ENCODE measurements around the gene CCL24. TPM values are rescaled to one million over a fixed set of nuclear protein-coding genes. Genes with fewer than 3 reads are reported as not detected.

Gene CCL24
- polyA plus RNA-seq, 1 donor (not counting 4 experiments of a cell fraction or from before 2014, with no cell fraction given): not detected

DNA sequence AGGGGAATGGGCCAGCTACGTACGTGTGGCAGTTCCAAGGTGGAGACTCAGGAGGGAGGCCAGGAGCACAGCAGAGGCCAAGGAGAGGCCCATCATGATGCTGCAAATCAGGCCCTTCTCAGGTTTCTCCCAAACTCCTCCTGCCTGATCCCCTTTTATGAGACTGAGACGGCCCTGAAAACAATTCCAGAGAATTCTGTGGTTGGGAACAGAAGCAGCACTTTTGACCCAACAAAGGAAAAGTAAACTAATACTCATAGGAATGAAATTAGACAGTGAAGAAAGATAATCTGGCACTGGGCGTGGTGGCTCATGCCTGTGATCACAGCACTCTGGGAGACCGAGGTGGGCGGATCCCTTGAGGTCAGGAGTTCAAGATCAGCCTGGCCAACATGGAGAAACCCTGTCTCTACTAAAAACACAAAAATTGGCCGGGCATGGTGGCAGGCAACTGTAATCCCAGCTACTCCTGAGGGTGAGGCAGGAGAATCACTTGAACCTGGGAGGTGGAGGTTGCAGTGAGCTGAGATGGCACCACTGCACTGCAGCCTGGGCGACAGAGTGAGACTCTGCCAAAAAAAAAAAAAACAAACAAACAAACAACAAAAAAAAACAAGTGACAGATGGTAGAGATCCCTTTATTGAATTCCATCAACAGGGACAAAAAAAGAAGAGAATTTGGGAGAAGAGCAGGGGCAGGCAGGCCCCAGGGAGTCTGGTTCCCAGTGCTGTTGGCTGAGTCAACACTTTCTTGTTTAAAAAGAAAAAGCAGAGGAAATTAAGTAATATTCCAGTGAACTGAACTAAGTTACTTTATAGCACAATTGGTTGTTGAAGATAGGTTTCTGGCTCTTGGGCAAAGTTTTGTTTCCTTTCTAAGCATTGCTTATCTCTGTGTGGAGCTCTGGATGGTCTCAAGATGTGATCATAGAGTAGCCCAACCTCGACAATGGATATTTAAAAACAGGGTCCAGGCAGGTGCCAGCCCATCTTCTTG is 41.2 kb downstream of the CCL24 start, which contains the start of gene CCL26:
Gene CCL26 (minus strand): TSS at position 131 of the 997 bp plus-strand sequence. CDS start 35 bp downstream, at position 96.
- dilution Hi-C loops (cut with MboI; ENCODE audit: extremely low pct_ligation_motif_present, low sequenced_read_pairs): no loop called here
- Histone ChIP-seq H3K4me1 (ENCODE audit: control insufficient read depth, extremely low read depth, insufficient read depth, low read length) (peaks cover 12% of the 10 kb centered on the region), H4K20me1 (ENCODE audit: control insufficient read depth, extremely low read depth, insufficient read depth, low read length) (no peaks in the 10 kb centered on the region), H3K9ac (ENCODE audit: control insufficient read depth, extremely low read depth, insufficient read depth, low read length) (no peak within 1 kb of the TSS), H3K9me1 (ENCODE audit: control insufficient read depth, extremely low read depth, insufficient read depth, low read length) (no peaks in the 10 kb centered on the region), H3K27me3 (ENCODE audit: control insufficient read depth, extremely low read depth, insufficient read depth, low read length) (no peaks in the 10 kb centered on the region), H3K36me3 (ENCODE audit: control insufficient read depth in 2 of 2, extremely low read depth in 1 of 2, insufficient read depth in 2 of 2, low read length in 2 of 2) (no peaks in the 10 kb centered on the region), H3K4me2 (ENCODE audit: control insufficient read depth, extremely low read depth, insufficient read depth, low read depth, low read length) (no peak within 1 kb of the TSS), H3K27ac (ENCODE audit: control insufficient read depth, insufficient read depth, low read length) (no peak within 1 kb of the TSS), H3K4me3 (ENCODE audit: control insufficient read depth in 2 of 3, extremely low read depth in 1 of 3, insufficient read depth in 2 of 3, low read depth in 1 of 3, low read length in 3 of 3) (no peak within 1 kb of the TSS), H3K9me3 (ENCODE audit: control insufficient read depth, low read depth, low read length) (no peaks in the 10 kb centered on the region), H3K79me2 (ENCODE audit: control insufficient read depth, insufficient read depth, low read length) (no peaks in the 10 kb centered on the region), H2AFZ (ENCODE audit: control insufficient read depth, low read length) (no peak within 1 kb of the TSS)
- no peak for FAIRE-seq
- TF ChIP-seq, protein P1, sequence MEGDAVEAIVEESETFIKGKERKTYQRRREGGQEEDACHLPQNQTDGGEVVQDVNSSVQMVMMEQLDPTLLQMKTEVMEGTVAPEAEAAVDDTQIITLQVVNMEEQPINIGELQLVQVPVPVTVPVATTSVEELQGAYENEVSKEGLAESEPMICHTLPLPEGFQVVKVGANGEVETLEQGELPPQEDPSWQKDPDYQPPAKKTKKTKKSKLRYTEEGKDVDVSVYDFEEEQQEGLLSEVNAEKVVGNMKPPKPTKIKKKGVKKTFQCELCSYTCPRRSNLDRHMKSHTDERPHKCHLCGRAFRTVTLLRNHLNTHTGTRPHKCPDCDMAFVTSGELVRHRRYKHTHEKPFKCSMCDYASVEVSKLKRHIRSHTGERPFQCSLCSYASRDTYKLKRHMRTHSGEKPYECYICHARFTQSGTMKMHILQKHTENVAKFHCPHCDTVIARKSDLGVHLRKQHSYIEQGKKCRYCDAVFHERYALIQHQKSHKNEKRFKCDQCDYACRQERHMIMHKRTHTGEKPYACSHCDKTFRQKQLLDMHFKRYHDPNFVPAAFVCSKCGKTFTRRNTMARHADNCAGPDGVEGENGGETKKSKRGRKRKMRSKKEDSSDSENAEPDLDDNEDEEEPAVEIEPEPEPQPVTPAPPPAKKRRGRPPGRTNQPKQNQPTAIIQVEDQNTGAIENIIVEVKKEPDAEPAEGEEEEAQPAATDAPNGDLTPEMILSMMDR (optimal IDR thresholded peaks at IDR 0.05 in 1 of 3, IDR thresholded peaks at IDR 0.05 in 1 of 3, conservative IDR thresholded peaks at IDR 0.05 in 1 of 3; ENCODE audit: extremely low read depth in 1 of 3, insufficient read depth in 2 of 3, low read length in 3 of 3): no peak
- no peak for TF ChIP-seq EZH2 (IDR thresholded peaks at IDR 0.05; ENCODE audit: low read length)
- DNase-seq (ENCODE audit: low read depth, low spot score): no peak

DNA sequence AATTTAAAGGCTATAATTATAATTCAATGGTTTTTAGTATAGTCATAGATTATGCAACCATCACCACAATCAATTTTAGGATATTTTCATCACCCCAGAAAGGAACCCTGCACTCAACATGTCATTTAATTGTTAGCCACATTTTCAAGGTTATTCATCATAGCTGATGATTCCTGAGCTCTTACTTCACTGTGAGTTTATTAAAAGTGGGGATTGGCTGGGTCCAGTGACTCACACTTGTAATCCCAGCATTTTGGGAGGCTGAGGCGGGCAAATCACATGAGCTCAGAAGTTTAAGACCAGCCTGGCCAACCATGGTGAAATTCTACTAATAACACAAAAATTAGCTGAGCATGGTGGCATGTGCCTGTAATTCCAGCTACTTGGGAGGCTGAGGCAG is 42.4 kb downstream of the CCL24 start:
- no peak overlapping the region for H3K4me2 ChIP-seq (ENCODE audit: control insufficient read depth, extremely low read depth, insufficient read depth, low read depth, low read length)
- H3K4me1 ChIP-seq (ENCODE audit: control insufficient read depth, extremely low read depth, insufficient read depth, low read length): peaks cover 12% of the 10 kb centered on the region
- no peaks in the 10 kb centered on the region for H4K20me1 ChIP-seq (ENCODE audit: control insufficient read depth, extremely low read depth, insufficient read depth, low read length)
- H3K36me3 ChIP-seq (ENCODE audit: control insufficient read depth in 2 of 2, extremely low read depth in 1 of 2, insufficient read depth in 2 of 2, low read length in 2 of 2): no peaks in the 10 kb centered on the region
- dilution Hi-C loops (cut with MboI; ENCODE audit: extremely low pct_ligation_motif_present, low sequenced_read_pairs): no loop called here
- H3K27ac ChIP-seq (ENCODE audit: control insufficient read depth, insufficient read depth, low read length): no peak overlapping the region
- FAIRE-seq (no peak), DNase-seq (ENCODE audit: low read depth, low spot score) (no peak)
- no peak for TF ChIP-seq EZH2 (IDR thresholded peaks at IDR 0.05; ENCODE audit: low read length)
- TF ChIP-seq, protein P1 (optimal IDR thresholded peaks at IDR 0.05 in 1 of 3, IDR thresholded peaks at IDR 0.05 in 1 of 3, conservative IDR thresholded peaks at IDR 0.05 in 1 of 3; ENCODE audit: extremely low read depth in 1 of 3, insufficient read depth in 2 of 3, low read length in 3 of 3): no peak
- no peaks in the 10 kb centered on the region for H3K9me1 ChIP-seq (ENCODE audit: control insufficient read depth, extremely low read depth, insufficient read depth, low read length)
- H3K27me3 ChIP-seq (ENCODE audit: control insufficient read depth, extremely low read depth, insufficient read depth, low read length): no peaks in the 10 kb centered on the region
- no peaks in the 10 kb centered on the region for H3K9me3 ChIP-seq (ENCODE audit: control insufficient read depth, low read depth, low read length)
- no peak overlapping the region for H2AFZ ChIP-seq (ENCODE audit: control insufficient read depth, low read length)
- H3K4me3 ChIP-seq (ENCODE audit: control insufficient read depth in 2 of 3, extremely low read depth in 1 of 3, insufficient read depth in 2 of 3, low read depth in 1 of 3, low read length in 3 of 3): no peak overlapping the region
- H3K9ac ChIP-seq (ENCODE audit: control insufficient read depth, extremely low read depth, insufficient read depth, low read length): no peak overlapping the region
- no peaks in the 10 kb centered on the region for H3K79me2 ChIP-seq (ENCODE audit: control insufficient read depth, insufficient read depth, low read length)
